ENCODE results near the gene SMPX.

Gene SMPX

GRCh38 chrX:21757960-21758359 is at the start of gene SMPX:
Gene SMPX (minus strand): TSS chrX:21758116. CDS start chrX:21754290, 3,826 bp downstream.
- DNase-seq (ENCODE audit: low read depth): no peak
- no peak for TF ChIP-seq CTCF (IDR thresholded peaks at IDR 0.05; ENCODE audit: low read length, missing control alignments)
- H3K4me3 ChIP-seq (replicated peaks; ENCODE audit: low read depth, low read length): no peak within 1 kb of the TSS

DNA sequence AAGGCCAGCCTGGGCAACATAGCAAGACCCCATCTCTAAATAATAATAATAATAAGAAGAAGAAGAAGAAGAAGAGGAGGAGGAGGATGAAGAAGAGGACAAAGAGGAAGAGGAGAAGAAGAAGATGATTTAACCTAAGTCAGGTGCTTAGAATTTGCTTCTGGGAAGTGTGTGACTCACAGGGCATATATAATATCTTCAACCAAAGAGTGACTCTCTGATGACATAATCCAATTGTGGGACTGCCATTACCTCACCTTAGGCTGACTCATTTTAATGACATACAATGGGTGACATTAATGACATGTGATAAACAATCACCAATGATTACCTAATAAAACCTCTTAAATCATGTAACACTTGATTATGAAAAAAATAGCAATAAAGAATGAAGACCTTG is 48.8 kb upstream of the SMPX start:
- no peak overlapping the region for H3K4me3 ChIP-seq (replicated peaks; ENCODE audit: low read depth, low read length)
- peak; percentile 1 for DNase-seq (ENCODE audit: low read depth)
- TF ChIP-seq CTCF (IDR thresholded peaks at IDR 0.05; ENCODE audit: low read length, missing control alignments): no peak

DNA sequence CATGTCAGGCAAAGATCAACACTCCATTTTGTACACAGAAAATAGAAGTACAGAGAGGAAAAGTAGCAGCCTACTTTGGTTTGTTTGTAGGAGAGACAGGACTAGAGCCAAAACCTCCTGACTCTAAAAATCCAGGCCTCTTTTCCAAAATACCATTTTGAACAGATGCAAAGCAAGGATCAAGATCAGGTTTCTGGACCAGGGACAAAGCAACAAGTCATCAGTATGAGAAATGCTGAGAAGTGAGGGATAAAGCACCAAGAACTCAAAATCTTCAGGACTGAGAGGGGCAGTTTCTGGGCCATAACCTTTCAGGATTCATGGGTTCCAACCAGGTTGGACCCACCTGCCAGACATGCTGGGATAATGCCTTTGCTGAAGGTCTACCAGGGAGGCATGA is 44.9 kb upstream of the SMPX start:
- no peak for TF ChIP-seq CTCF (IDR thresholded peaks at IDR 0.05; ENCODE audit: low read length, missing control alignments)
- DNase-seq (ENCODE audit: low read depth): no peak
- H3K4me3 ChIP-seq (replicated peaks; ENCODE audit: low read depth, low read length): no peak overlapping the region

DNA sequence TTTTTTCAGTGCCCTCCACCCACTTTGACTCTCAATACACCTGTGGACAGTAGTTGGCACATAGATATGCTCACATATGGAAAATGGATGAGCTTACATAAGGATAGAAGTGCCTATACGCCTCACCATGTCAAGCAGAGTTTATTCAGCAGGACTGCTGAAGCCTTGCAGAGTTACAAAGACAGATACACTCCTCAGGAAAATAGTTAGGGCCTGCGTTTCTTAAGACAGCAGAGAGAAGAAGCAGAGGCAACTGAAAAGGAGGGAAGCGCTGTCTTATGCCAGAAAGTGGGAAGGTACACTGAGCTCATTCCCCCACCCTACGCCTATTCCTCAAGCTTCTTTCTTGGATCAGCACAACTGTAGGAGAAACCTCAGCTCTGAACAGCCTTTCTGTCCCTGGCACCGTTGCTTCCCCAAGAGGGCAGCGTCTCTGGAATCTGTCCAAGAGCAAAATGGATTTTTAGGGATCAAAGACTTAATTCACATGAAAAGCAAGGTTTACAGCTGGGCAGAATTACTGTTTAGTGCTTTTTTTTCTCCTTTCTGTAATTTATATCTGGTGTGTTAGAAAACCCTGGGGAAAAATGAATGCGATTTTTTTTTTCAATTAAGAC is 44.2 kb upstream of the SMPX start:
- DNase-seq (ENCODE audit: low read depth): no peak
- H3K4me3 ChIP-seq (replicated peaks; ENCODE audit: low read depth, low read length): no peak overlapping the region
- no peak for TF ChIP-seq CTCF (IDR thresholded peaks at IDR 0.05; ENCODE audit: low read length, missing control alignments)

GRCh38 chrX:21800344-21800770 is 42.4 kb upstream of the SMPX start:
- TF ChIP-seq CTCF (IDR thresholded peaks at IDR 0.05; ENCODE audit: low read length, missing control alignments): no peak
- no peak overlapping the region for H3K4me3 ChIP-seq (replicated peaks; ENCODE audit: low read depth, low read length)
- DNase-seq (ENCODE audit: low read depth): no peak

- TF ChIP-seq CTCF (IDR thresholded peaks at IDR 0.05; ENCODE audit: low read length, missing control alignments): no peak
- no peak overlapping the region for H3K4me3 ChIP-seq (replicated peaks; ENCODE audit: low read depth, low read length)
- no peak for DNase-seq (ENCODE audit: low read depth)
Observed at GRCh38 chrX:21799767-21800166, 41.9 kb upstream of the SMPX start.

- peak; percentile 40 for DNase-seq (ENCODE audit: low read depth)
- no peak overlapping the region for H3K4me3 ChIP-seq (replicated peaks; ENCODE audit: low read depth, low read length)
- no peak for TF ChIP-seq CTCF (IDR thresholded peaks at IDR 0.05; ENCODE audit: low read length, missing control alignments)
Observed at GRCh38 chrX:21798677-21799219, 40.8 kb upstream of the SMPX start.
